WI38 (cell line): ENCODE data around the gene CYTH2.

Experiments
- H3K4me3 ChIP-seq: 2 replicates; pipeline ENCODE4 v1.5.1; 2011; ENCODE audit warnings: low read depth, mild to moderate bottlenecking, control low read depth, low read length
- TF ChIP-seq, protein P1 (sequence below): IDR thresholded peaks from 2 replicates; pipeline ENCODE4 v1.5.1; 2012; ENCODE audit warnings: low read depth, mild to moderate bottlenecking, control low read depth, low read length

The CYTH2 gene

GRCh38 chr19:48471836-48472235 is 2.7 kb downstream of the CYTH2 start:
- TF ChIP-seq, protein P1, sequence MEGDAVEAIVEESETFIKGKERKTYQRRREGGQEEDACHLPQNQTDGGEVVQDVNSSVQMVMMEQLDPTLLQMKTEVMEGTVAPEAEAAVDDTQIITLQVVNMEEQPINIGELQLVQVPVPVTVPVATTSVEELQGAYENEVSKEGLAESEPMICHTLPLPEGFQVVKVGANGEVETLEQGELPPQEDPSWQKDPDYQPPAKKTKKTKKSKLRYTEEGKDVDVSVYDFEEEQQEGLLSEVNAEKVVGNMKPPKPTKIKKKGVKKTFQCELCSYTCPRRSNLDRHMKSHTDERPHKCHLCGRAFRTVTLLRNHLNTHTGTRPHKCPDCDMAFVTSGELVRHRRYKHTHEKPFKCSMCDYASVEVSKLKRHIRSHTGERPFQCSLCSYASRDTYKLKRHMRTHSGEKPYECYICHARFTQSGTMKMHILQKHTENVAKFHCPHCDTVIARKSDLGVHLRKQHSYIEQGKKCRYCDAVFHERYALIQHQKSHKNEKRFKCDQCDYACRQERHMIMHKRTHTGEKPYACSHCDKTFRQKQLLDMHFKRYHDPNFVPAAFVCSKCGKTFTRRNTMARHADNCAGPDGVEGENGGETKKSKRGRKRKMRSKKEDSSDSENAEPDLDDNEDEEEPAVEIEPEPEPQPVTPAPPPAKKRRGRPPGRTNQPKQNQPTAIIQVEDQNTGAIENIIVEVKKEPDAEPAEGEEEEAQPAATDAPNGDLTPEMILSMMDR, result no peak
- no peak overlapping the region for H3K4me3 ChIP-seq

DNA sequence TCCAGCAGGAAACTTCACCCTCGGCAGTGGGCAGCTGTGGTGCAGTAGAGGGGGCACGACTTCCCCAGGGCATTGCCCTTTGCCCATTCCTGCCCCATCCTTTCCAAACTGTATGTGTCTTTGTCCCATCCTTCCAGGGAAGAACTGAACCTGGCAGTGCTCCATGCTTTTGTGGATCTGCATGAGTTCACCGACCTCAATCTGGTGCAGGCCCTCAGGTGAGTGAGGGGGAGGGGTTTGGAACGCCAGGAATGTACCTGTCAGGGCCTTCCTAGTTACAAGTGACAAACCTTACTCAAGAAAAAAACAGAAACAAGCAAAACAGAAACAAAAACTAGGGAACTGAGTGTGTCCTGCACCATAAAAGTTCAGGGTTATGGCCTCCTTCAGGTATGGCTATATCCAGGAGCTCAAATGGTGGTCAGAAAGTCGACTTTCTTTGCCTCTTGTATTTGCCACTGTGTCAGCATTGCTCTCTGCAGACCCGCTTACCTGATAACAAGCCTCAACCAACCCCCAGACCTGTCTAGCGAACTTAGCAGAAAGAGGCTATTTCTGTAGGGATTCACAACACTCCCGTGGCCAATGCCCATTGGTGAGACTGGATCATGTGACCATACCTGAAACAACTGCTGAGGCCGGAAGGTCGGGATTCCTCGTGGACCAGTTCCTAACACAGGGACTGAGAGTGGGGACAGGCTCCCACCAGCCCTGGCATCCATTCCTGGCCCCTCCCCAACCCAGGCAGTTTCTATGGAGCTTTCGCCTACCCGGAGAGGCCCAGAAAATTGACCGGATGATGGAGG is 4.2 kb downstream of the CYTH2 start:
- H3K4me3 ChIP-seq, result no peak overlapping the region
- TF ChIP-seq, protein P1, result no peak

GRCh38 chr19:48474084-48474592 is 5.0 kb downstream of the CYTH2 start:
- no peak overlapping the region for H3K4me3 ChIP-seq
- TF ChIP-seq, protein P1, result no peak

GRCh38 chr19:48475369-48476068 is 6.3 kb downstream of the CYTH2 start:
- no peak overlapping the region for H3K4me3 ChIP-seq
- TF ChIP-seq, protein P1, result no peak

- TF ChIP-seq, protein P1, result no peak
- no peak overlapping the region for H3K4me3 ChIP-seq
Measured at GRCh38 chr19:48476176-48476575, 7.0 kb downstream of the CYTH2 start.

DNA sequence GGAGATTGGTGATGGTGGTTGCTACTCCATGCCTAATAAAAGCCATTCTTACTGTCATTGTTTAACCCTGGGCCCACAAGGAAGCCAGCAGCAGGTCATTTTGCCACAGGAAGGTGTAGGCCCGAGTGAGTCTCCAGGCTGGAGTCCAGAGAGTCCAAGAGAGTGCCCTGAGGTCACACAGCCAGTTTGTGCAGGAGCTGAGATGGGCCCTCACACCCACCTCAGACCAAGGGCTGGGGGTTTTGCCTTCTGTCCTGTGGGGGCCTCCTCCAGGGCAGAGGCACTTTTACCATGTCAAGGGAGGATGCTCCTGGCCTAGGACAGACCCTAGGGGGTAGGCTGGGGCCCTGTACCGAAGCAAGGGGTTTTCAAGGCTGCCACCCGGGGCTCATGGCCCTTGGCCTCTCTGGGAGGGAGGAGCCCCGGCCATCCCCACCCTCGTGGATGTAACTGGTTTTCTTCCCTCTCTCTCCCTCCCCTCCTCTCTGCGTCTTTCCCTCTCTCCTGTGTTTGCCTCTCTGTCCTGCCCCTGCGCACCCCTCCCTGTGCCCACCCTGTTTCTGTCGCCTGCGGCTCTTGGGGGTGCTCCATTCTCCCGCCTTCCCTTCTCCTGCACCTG is 8.0 kb downstream of the CYTH2 start:
- TF ChIP-seq, protein P1, result no peak
- no peak overlapping the region for H3K4me3 ChIP-seq
